NCI-H82 treated with DMSO at 0.1 percent for 48 hours (cell line): ENCODE measurements around the gene GDE1.
"Not testable (repeated sequence)": the region's sequence is repeated elsewhere in the genome, so short reads cannot be mapped to it uniquely, and the experiment has no call there.

Experiments used
- DNase-seq: peaks from one replicate; lab custom pipeline; 2025; ENCODE audit not compliant: unreplicated experiment; lab: John Stamatoyannopoulos, UW

Gene GDE1, protein sequence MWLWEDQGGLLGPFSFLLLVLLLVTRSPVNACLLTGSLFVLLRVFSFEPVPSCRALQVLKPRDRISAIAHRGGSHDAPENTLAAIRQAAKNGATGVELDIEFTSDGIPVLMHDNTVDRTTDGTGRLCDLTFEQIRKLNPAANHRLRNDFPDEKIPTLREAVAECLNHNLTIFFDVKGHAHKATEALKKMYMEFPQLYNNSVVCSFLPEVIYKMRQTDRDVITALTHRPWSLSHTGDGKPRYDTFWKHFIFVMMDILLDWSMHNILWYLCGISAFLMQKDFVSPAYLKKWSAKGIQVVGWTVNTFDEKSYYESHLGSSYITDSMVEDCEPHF

DNA sequence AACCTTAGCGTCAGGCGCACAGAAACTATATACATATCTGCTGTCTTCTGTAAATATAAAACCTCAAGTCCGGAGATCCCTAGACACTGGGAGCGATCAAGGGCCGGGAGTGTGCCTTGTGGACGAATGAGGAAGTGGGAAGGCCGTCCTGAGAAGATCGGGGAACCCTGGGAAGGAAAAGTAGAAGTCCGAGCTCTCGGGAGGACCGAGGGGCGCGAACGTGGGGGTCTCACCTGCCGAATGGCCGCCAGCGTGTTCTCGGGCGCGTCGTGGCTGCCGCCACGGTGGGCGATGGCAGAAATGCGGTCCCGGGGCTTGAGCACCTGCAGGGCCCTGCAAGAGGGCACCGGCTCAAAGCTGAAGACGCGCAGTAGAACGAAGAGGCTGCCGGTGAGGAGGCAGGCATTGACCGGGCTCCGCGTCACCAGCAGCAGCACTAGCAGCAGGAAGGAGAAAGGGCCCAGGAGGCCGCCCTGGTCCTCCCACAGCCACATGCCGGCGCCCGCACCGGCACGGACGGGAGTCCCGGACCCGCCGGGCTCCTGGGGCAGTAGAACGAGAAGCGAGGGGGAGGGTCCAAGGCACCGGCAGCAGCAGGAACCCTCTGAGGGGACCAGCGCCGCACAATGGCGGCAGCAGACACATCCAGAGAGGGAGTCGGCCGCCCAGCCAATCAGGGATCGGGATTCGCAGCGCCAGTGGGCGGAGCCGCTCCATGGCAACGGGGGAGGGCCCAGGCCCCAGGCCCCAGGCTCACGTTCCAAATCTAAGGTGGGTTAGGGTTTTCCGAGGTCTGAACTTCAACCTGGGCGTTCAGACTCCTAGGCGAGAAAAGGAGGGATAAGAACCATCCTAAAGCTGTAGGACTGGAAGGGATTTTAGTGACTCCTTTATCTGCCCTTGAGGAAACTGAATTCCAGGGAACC lies at the start of gene GDE1:
Gene GDE1, minus strand, starts transcription at position 628 of the 926 bp plus-strand sequence. Its CDS starts 134 bp downstream, at position 494.
- peak; percentile 80 for DNase-seq

DNA sequence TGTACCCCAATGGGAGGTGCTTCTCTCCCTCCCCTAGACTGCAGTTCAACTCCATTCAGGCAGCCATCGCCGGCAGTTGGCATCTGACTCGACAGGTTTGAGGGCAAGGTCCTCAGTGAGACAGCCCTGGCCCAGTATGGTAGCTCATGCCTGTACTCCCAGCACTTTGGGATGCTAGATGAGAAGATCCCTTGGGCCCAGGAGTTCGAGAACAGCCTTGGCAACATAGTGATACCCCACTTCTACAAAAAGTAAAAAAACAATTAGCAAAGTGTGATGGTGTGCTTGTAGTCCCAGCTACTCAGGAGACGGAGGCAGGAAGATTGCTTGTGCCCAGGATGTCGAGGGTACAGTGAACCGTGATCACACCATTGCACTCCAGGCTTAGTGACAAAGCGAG lies 45.7 kb upstream of the GDE1 start:
- no peak for DNase-seq

DNA sequence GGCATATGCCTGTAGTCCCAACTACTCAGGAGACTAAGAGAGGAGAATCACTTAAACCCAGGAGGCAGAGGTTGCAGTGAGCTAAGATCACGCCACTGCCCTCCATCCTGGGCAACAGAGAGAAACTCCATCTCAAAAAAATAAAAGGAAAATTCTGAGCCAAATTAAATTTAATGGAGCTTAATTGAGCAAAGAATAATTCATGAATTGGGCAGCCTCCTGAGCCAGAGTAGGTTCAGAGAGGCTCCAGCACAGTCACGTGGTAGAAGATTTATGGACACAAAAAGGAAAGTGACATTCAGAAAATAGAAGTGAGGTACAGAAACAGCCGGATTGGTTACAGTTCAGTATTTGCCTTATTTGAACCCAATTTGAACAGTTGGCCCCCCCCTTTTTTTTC lies 44.5 kb upstream of the GDE1 start:
- no peak for DNase-seq

DNA sequence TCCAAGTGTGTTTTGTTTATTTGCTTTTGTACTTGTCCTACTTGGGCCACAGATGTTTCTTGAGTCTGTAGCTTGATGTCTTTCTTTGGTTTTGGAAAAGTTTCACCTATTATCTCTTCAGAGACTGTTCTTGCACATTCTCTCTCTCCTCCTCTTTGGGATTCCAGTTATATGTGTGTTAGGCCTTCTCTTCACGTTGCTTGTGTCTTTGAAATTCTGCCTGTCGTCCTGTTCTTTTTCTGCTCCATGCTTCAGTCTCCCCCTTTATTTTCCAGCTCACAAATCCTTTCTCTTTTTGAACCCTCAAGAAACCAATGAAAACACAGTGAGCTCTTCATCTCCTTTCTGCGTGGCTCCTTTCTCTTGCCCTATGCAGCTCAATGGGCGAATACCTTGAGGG lies 41.5 kb upstream of the GDE1 start:
- no peak for DNase-seq

DNA sequence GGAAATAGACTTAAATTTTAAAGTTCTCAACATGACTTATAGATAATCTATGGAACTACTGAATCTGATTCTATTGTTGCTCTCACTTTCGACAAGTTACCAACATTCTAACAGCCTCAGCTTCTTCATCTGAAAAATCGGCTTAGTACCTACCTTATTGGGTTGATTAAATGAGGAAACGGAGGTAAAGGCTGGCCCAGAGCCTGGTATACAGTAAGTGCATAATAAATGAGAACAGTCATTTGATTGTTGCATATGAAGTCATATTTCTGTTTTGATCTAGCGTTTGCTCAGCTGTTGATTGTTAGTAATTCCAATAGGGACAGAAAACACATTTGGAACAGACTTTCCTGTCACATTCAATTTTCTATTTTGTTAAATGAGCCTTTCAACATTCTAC lies 38.2 kb upstream of the GDE1 start:
- no peak for DNase-seq

DNA sequence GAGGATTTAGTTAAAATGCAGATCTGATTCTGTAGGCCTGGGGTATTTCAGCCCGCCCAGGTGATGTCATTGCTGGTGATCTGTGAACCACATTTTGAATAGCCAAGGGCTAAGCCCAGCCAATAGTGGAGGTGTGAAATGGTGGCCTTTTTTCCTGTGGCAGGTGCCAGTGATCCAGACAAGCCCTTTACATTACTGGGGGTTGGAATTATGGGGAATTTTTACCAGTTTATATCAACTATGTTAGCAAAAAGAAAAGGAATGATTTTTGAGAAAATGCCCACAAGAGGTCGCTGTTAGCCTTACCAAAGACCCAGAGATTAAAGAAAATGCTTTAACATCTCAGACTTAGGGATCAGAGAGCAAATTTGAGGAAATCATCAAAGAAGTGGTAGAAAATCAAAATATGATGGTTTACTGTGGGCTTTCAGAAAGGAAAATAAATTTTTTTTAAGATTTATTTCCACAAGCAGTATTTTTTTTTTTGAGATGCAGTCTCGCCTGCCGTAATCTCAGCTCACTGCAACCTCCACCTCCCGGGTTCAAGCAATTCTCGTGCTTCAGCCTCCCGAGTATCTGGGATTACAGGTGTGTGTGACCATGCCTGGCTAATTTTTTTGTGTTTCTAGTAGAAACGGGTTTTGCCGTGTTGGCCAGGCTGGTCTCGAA lies 37.5 kb upstream of the GDE1 start:
- DNase-seq: peak; percentile 23

DNA sequence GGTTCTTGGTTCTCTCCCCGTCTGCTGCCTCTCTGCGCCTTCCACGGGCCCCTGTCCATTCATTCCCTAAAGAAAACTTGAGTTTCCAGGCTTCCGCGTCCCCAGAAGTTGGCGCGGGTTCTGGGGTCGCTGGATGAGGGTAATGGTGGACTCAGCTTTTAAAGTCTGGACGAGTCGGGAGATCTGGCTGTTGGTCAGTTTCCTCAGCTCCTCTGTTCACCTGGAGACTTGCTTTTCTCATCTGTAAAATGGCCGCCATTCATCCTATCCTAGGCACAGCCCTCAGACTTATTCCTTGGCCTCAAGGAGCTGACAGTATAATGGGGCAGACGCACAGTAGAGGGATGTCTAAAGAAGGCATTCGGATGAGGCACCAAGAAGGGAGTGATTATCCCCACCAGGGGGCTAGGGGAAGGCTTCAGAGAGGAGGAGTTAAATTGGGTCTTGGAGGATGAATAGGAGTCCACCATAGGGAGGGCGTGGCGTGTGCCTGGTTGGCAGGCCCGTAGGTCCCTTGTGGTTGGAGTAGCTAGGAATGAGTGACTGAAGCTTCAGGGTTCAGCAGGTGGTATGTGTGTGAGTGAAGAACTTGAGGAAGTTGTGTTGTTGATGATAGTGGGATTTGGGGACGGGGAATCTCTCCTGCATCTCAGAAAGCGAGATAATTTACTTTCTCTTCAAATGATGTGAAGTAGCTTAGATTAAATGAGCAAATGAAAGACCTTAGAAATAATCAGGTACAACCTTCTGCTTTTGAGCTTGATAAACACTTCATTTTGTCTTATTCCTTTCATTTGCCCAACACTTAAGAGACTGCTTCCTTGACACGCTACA lies 34.3 kb upstream of the GDE1 start:
- DNase-seq: no peak

DNA sequence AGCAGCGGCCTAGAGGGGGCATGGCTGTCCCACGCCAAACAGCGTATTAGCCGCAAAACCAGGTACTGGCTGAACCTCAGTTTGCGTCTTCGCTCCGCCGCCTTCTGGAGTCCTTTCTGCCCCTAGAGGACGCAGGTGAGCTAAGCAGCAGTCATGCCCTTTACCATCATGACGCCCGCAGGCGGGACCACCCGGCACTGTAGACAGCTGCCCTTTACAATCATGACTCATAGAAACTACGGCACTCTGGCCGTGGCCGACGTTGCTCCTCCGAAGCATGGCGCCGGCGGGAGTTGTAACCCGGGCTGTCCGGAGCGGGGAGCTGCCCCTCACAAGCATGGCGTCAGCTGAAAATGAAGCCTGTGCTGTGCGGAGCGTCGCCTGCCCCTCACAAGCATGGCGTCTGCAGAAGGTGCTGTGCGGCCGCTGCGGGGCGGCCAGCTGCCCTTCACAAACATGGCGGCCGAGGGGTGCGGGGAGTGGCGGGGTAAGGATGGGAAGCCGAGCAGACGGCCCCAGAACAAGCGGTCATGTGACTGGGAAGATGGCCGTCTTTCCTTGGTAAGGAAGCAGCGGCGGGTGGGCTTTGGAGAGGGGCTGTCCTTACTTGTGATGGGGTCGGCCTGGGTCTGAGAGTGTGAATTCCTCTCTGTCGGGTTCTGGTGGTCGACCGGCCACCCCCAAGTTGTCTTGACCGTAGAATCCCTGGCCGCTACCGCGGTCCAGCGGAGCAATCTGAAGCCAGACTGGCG lies 33.5 kb upstream of the GDE1 start, which contains the start of gene VPS35L:
Gene VPS35L, plus strand, starts transcription at position 518 of the 752 bp plus-strand sequence. Its CDS starts 27 bp downstream, at position 545.
- peak; percentile 99 for DNase-seq

DNA sequence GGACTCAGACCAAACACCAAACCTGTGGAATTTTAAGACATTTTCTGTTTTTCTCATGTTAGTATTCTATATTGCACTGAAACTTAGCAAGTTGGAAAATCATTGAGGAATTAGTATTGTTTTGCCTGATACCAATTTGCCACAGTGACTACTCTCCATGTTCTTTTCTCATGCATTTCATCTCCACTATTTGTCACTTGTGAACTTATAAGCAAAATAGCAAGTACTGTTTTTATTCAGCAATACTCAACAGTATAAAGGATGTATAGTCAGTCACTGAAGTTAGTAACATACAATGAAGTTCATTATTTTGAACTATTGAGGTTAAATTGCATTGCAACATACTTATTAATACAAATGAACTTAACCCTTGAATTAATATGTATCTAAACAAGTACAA lies 27.8 kb upstream of the GDE1 start:
- DNase-seq: no peak

DNA sequence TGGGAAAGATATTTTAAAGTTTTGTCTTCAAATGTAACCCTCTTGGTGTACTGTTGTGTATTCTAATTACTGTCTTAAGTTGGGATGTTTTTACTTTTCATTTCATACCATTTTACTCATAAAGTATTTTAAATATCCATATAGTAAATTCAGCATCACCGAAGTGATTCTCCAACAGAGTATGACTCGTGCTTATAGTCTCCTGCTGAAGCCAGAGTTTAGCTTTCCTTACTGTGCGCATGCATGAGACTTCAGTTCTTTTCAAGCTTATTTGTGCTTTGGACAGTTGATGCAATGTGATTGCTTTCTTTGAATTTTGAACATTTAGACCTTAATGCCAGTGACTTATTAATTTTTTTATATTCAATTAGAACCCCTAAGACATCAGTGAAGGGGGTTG lies 26.2 kb upstream of the GDE1 start:
- no peak for DNase-seq

DNA sequence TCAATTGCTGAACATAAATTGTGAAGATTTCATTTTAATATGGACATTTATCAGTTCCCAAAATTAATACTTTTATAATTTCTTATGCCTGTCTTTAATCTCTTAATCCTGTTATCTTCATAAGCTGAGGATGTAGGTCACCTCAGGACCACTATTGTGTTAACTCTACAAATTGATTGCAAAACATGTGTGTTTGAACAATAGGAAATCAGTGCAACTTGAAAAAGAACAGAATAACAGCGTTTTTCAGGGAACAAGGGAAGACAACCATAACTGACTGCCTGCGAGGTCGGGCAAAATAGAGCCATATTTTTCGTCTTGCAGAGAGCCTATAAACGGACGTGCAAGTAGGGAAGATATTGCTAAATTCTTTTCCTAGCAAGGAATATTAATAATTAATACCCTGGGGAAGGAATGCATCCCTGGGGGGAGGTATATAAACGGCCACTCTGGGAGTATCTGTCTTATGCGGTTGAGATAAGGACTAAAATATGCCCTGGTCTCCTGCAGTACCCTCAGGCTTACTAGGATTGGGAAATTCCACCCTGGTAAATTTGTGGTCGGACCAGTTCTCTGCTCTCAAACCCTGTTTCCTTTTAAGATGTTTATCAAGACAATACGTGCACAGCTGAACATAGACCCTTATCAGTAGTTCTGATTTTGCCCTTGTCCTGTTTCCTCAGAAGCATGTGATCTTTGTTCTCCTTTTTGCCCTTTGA lies 21.5 kb upstream of the GDE1 start:
- not testable (repeated sequence) for DNase-seq

DNA sequence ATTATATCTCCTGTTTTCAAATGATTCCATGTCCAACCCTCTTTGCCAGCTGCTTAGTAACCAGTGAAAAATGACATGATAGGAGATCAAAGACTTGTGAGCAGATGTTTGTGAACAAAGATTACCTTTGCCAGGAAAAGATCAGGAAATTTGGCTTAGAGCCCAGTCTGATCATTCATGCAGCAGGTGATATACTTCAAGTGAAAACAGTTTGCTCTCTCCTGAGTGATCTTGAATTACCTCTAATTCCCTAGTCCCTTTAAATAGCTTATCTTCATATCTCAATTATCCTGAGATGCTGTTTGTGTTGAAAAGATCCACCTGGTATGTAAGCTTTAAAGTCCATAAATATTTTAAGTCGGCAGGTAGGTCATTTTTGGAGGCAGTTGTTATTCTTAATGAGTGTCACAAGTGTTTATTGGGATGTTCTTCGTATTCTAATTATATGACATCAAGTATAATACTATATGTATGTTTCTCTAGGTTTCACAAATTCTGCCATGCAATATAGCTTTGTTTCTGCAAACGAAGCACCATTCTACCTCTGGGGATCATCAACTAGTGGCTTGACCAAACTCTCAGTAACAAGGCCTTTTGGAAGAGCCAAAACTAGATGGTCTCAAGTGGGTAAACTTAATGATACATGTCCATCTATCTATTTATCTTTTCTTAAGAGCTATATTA lies 20.4 kb upstream of the GDE1 start:
- peak; percentile 97 for DNase-seq

DNA sequence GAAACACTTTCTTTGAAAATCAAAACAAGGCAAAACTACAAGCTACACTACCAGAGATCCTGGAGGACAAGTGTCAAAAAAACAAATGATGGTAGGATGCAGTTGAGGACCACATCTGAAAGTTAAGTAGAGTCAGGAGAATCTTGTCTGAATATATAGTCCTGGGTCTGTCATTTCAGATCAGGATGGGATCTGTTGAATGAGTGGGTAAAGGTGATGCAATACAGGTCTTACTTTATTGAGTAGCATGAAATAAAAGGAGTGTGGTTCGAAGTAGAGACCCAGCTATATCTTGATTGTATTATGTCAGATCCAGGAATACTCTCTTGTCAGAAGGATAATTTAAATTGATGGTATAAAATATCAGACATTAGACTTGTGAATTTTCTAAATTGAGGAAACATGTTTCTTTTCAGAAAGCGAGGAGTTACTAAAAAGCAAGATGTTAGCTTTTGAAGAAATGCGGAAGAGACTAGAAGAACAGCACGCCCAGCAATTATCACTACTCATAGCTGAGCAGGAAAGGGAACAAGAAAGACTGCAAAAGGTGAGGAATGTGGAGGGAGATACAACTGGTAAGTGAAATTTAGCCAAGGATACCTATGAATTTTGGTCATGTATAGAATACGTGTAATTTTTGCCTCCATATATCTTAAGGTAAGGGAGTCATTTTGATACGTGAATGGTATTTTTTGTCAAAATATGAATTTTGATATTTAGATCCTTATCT lies 18.5 kb upstream of the GDE1 start:
- DNase-seq: no peak

DNA sequence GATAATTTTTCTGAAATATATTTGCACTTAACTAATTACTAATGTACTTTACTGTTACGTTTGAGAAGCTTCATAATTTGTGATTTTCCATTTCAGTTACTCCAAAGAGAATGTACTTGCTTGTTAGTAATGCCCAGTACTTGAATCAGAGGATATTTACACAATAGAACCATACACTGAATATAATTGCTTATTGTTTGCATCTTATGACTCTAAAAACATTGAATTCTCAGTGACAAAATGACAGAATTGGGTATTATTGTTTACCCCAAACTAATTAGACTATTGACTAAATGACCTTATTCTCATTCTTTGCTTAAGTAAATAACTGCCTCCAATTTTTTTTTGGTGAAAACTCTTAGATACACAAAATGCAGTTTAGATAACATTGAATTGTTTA lies 10.7 kb upstream of the GDE1 start:
- DNase-seq: no peak

DNA sequence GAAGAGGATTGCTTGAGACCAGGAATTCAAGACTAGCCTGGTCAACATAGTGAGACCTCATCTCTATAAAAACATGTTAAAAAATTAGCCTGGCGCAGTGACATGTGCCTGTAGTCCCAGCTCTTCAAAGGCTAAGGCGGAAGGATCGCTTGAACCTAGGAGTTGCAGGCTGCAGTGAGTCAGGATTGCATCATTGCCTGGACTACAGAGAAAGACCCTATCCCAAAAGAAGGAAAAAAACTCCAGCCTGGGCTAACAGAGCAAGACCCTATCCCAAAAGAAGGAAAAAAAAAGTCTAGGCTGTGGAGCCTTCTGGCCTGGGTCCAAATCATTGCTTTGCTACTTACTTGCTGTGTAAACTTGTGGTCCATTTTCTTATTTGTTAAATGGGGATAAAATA lies 6.8 kb upstream of the GDE1 start:
- DNase-seq: no peak

DNA sequence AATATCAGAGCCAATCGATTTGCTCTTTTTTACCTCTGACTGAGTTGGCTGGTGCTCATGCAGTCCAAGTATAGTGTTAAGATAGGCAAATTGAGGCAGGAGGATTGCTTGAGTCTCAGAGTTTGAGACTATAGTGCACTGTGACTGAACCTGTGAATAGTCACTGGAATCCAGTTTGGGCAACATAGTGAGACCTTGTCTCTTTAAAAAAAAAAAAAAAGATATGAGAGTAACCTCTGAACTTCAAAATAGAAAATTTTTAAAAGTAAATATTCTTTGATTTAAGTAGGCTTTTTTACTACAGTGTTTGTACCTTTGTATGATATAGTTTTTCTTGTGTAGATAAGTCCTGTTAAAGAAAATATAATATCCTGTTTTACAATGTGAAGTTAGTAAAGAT lies 5.3 kb upstream of the GDE1 start:
- DNase-seq: no peak

DNA sequence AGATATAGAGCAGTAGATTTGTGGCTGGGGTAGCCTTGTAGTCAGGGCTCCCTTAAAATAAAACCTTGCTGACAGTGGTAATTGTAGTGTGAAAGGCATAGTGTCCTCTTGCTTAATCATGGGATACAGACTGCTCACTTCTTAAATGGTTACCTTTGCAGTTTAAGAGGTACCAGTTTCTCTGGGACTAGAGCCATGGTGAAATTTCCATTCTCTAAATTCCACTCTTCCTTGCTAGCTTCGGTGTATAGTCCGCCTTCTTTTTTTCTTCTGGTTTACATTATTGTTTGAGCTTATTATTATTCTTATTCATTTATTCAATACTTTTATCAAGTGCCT lies 3.5 kb upstream of the GDE1 start:
- DNase-seq: no peak
